ENCODE data around the gene KRCC1.
"Not testable (repeated sequence)": the region's sequence is repeated elsewhere in the genome, so short reads cannot be mapped to it uniquely, and the experiment has no call there.

KRCC1 gene

GRCh38 chr2:88016086-88016959 is 39.3 kb downstream of the KRCC1 start, which contains the start of gene RNU2-63P:
RNU2-63P (minus strand) TSS chr2:88016547.
- Mint-ChIP-seq H3K27ac (peak within 1 kb of the TSS; percentile 99), H3K4me3 (peak within 1 kb of the TSS; percentile 97), H3K9me3 (no peaks in the 10 kb centered on the region), H3K27me3 (ENCODE audit: low read depth) (no peaks in the 10 kb centered on the region), H3K4me1 (ENCODE audit: low read depth) (peaks cover 14% of the 10 kb centered on the region), H3K36me3 (ENCODE audit: low read depth) (no peaks in the 10 kb centered on the region)

GRCh38 chr2:88011011-88011410 is 44.6 kb downstream of the KRCC1 start:
- H3K36me3 Mint-ChIP-seq (ENCODE audit: low read depth), result no peaks in the 10 kb centered on the region
- H3K27ac Mint-ChIP-seq, result no peak overlapping the region
- H3K4me3 Mint-ChIP-seq, result no peak overlapping the region
- no peaks in the 10 kb centered on the region for H3K27me3 Mint-ChIP-seq (ENCODE audit: low read depth)
- no peaks in the 10 kb centered on the region for H3K4me1 Mint-ChIP-seq (ENCODE audit: low read depth)
- H3K9me3 Mint-ChIP-seq, result no peaks in the 10 kb centered on the region

- H3K27ac Mint-ChIP-seq, result no peak overlapping the region
- H3K27me3 Mint-ChIP-seq (ENCODE audit: low read depth), result no peaks in the 10 kb centered on the region
- H3K9me3 Mint-ChIP-seq, result no peaks in the 10 kb centered on the region
- no peaks in the 10 kb centered on the region for H3K4me1 Mint-ChIP-seq (ENCODE audit: low read depth)
- no peak overlapping the region for H3K4me3 Mint-ChIP-seq
- no peaks in the 10 kb centered on the region for H3K36me3 Mint-ChIP-seq (ENCODE audit: low read depth)
Observed at GRCh38 chr2:88010136-88010535, 45.4 kb downstream of the KRCC1 start.

GRCh38 chr2:88006912-88007439 is 48.6 kb downstream of the KRCC1 start:
- Mint-ChIP-seq H3K27ac (no peak overlapping the region), H3K9me3 (no peaks in the 10 kb centered on the region), H3K4me3 (no peak overlapping the region), H3K4me1 (ENCODE audit: low read depth) (no peaks in the 10 kb centered on the region), H3K27me3 (ENCODE audit: low read depth) (peaks cover 4% of the 10 kb centered on the region), H3K36me3 (ENCODE audit: low read depth) (no peaks in the 10 kb centered on the region)

GRCh38 chr2:88005776-88006175 is 49.8 kb downstream of the KRCC1 start:
- Mint-ChIP-seq H3K36me3 (ENCODE audit: low read depth) (no peaks in the 10 kb centered on the region), H3K27ac (no peak overlapping the region), H3K4me3 (no peak overlapping the region), H3K27me3 (ENCODE audit: low read depth) (peaks cover 4% of the 10 kb centered on the region), H3K9me3 (no peaks in the 10 kb centered on the region), H3K4me1 (ENCODE audit: low read depth) (peaks cover 3% of the 10 kb centered on the region)

GRCh38 chr2:88003074-88003755 is 52.4 kb downstream of the KRCC1 start:
- Mint-ChIP-seq H3K9me3 (no peaks in the 10 kb centered on the region), H3K27ac (no peak overlapping the region), H3K27me3 (ENCODE audit: low read depth) (peaks cover 4% of the 10 kb centered on the region), H3K4me3 (no peak overlapping the region), H3K4me1 (ENCODE audit: low read depth) (peaks cover 3% of the 10 kb centered on the region), H3K36me3 (ENCODE audit: low read depth) (no peaks in the 10 kb centered on the region)

GRCh38 chr2:88002359-88002707 is 53.2 kb downstream of the KRCC1 start:
- Mint-ChIP-seq H3K36me3 (ENCODE audit: low read depth) (no peaks in the 10 kb centered on the region), H3K4me1 (ENCODE audit: low read depth) (peaks cover 3% of the 10 kb centered on the region)

GRCh38 chr2:88000474-88000873 is 55.1 kb downstream of the KRCC1 start:
- H3K4me3 Mint-ChIP-seq; H3K9me3 Mint-ChIP-seq; H3K27ac Mint-ChIP-seq; H3K36me3 Mint-ChIP-seq (ENCODE audit: low read depth); H3K27me3 Mint-ChIP-seq (ENCODE audit: low read depth); H3K4me1 Mint-ChIP-seq (ENCODE audit: low read depth): not testable (repeated sequence)

More at GRCh38 chr2:88002359-88002707, 53.2 kb downstream of the KRCC1 start:
- H3K27ac Mint-ChIP-seq, result no peak overlapping the region
- H3K27me3 Mint-ChIP-seq (ENCODE audit: low read depth), result peaks cover 4% of the 10 kb centered on the region
- H3K9me3 Mint-ChIP-seq, result no peaks in the 10 kb centered on the region
- no peak overlapping the region for H3K4me3 Mint-ChIP-seq

GRCh38 chr2:87996570-87996969 is 59.0 kb downstream of the KRCC1 start:
- no peaks in the 10 kb centered on the region for H3K9me3 Mint-ChIP-seq
- H3K4me3 Mint-ChIP-seq, result no peak overlapping the region
- H3K27me3 Mint-ChIP-seq (ENCODE audit: low read depth), result no peaks in the 10 kb centered on the region
- H3K27ac Mint-ChIP-seq, result no peak overlapping the region
- H3K4me1 Mint-ChIP-seq (ENCODE audit: low read depth), result peaks cover 1% of the 10 kb centered on the region
- no peaks in the 10 kb centered on the region for H3K36me3 Mint-ChIP-seq (ENCODE audit: low read depth)

- H3K27me3 Mint-ChIP-seq (ENCODE audit: low read depth), result no peaks in the 10 kb centered on the region
- no peak overlapping the region for H3K27ac Mint-ChIP-seq
- no peaks in the 10 kb centered on the region for H3K4me1 Mint-ChIP-seq (ENCODE audit: low read depth)
- H3K36me3 Mint-ChIP-seq (ENCODE audit: low read depth), result no peaks in the 10 kb centered on the region
- no peaks in the 10 kb centered on the region for H3K9me3 Mint-ChIP-seq
- no peak overlapping the region for H3K4me3 Mint-ChIP-seq
Observed at GRCh38 chr2:87995756-87996155, 59.8 kb downstream of the KRCC1 start.

GRCh38 chr2:87994304-87994850 is 61.2 kb downstream of the KRCC1 start:
- H3K9me3 Mint-ChIP-seq; H3K36me3 Mint-ChIP-seq (ENCODE audit: low read depth); H3K4me1 Mint-ChIP-seq (ENCODE audit: low read depth); H3K4me3 Mint-ChIP-seq; H3K27me3 Mint-ChIP-seq (ENCODE audit: low read depth); H3K27ac Mint-ChIP-seq: not testable (repeated sequence)

GRCh38 chr2:87992569-87992968 is 63.0 kb downstream of the KRCC1 start:
- H3K9me3 Mint-ChIP-seq; H3K4me1 Mint-ChIP-seq (ENCODE audit: low read depth); H3K27ac Mint-ChIP-seq; H3K4me3 Mint-ChIP-seq; H3K36me3 Mint-ChIP-seq (ENCODE audit: low read depth); H3K27me3 Mint-ChIP-seq (ENCODE audit: low read depth): not testable (repeated sequence)

GRCh38 chr2:87987473-87987872 is 68.1 kb downstream of the KRCC1 start:
- H3K9me3 Mint-ChIP-seq; H3K27ac Mint-ChIP-seq; H3K4me3 Mint-ChIP-seq; H3K27me3 Mint-ChIP-seq (ENCODE audit: low read depth); H3K4me1 Mint-ChIP-seq (ENCODE audit: low read depth); H3K36me3 Mint-ChIP-seq (ENCODE audit: low read depth): not testable (repeated sequence)

GRCh38 chr2:87985902-87986301 is 69.7 kb downstream of the KRCC1 start:
- not testable (repeated sequence) for H3K27ac Mint-ChIP-seq; H3K27me3 Mint-ChIP-seq (ENCODE audit: low read depth); H3K4me3 Mint-ChIP-seq; H3K36me3 Mint-ChIP-seq (ENCODE audit: low read depth); H3K9me3 Mint-ChIP-seq; H3K4me1 Mint-ChIP-seq (ENCODE audit: low read depth)

GRCh38 chr2:87981182-87981581 is 74.4 kb downstream of the KRCC1 start:
- not testable (repeated sequence) for H3K27me3 Mint-ChIP-seq (ENCODE audit: low read depth); H3K27ac Mint-ChIP-seq; H3K36me3 Mint-ChIP-seq (ENCODE audit: low read depth); H3K4me3 Mint-ChIP-seq; H3K4me1 Mint-ChIP-seq (ENCODE audit: low read depth); H3K9me3 Mint-ChIP-seq

Measured in T-helper 1 cell treated with Interleukin-12 subunit alpha and Interleukin-12 subunit beta and Interleukin-4 antibody, amounts not matched to agents 30 μg/mL and 1 μg/mL, for 36 hours (primary cell).